Endothelial cell of umbilical vein (primary cell): ENCODE measurements around the gene RTL10. TPM values are rescaled to one million over a fixed set of nuclear protein-coding genes. Genes with fewer than 3 reads are reported as not detected.

Experiments
- BruUV-seq: library from RNA; stranded (reverse); fragments of 400-500 nt; replicated peaks from 2 replicates; lab custom pipeline; 2021; lab: Mats Ljungman, UMichigan
- CTCF ChIA-PET: fragments of 300-600, 350-600 bp; sonication (Branson Sonifier 250); formaldehyde crosslinking; loops from one replicate; lab custom pipeline; 2021; ENCODE audit warnings: antibody characterized with exemption, inconsistent platforms; lab: Charles Lee
- POLR2A ChIA-PET: fragments of 300-600, 350-600 bp; sonication (Branson Sonifier 250); formaldehyde crosslinking; loops from one replicate; lab custom pipeline; 2021; ENCODE audit warnings: antibody characterized with exemption, inconsistent platforms; lab: Charles Lee
- DNase-seq: peaks from one replicate; pipeline ENCODE4 v3.0.0-alpha.2; 2011; ENCODE audit warnings: low read depth, low spot score
- FAIRE-seq: peaks from 2 replicates; lab custom pipeline; 2011; peaks lifted over from hg19 to GRCh38; lab: Jason Lieb, UNC
- H2AFZ ChIP-seq: 2 replicates; pipeline ENCODE4 v1.6.0; 2012; ENCODE audit warnings: low read depth, low read length, control low read depth, inconsistent platforms
- H3K27ac ChIP-seq: 2 replicates; pipeline ENCODE4 v1.5.1; 2011; ENCODE audit warnings: low read depth, mild to moderate bottlenecking, control low read depth, low read length, moderate library complexity; ENCODE audit not compliant: insufficient read depth
- H3K27me3 ChIP-seq, 2 experiments: 2 replicates each; pipeline versions ENCODE4 v1.6.0 to v1.6.1; 2011; ENCODE audit warnings: low read length in 2 of 2, mixed read lengths in 1 of 2; ENCODE audit not compliant: control insufficient read depth in 2 of 2, insufficient read depth in 2 of 2
- H3K36me3 ChIP-seq, 2 experiments: 2 replicates in 1 of 2; 3 replicates in 1 of 2; pipeline ENCODE4 v1.5.1; 2011; ENCODE audit warnings: low read length in 2 of 2, mild to moderate bottlenecking in 1 of 2, moderate library complexity in 1 of 2; ENCODE audit not compliant: control insufficient read depth in 2 of 2, insufficient read depth in 2 of 2; ENCODE audit errors: extremely low read depth in 1 of 2
- H3K4me1 ChIP-seq: 3 replicates; pipeline ENCODE4 v1.5.1; 2011; ENCODE audit warnings: mild to moderate bottlenecking, low read length; ENCODE audit not compliant: control insufficient read depth, insufficient read depth; ENCODE audit errors: extremely low read depth
- H3K4me2 ChIP-seq: 2 replicates; pipeline ENCODE4 v1.6.1; 2011; ENCODE audit warnings: low read length, control low read depth, mixed read lengths; ENCODE audit not compliant: insufficient read depth
- H3K4me3 ChIP-seq, 3 experiments: fragments of 200-600 bp in 1 of 3; sonication (generic), shearing (Covaris generic) in 1 of 3; replicated peaks in 1 of 3; 2 replicates each; pipeline ENCODE4 v1.5.1; 2011 to 2016; ENCODE audit warnings: control low read depth in 3 of 3, low read length in 3 of 3, mild to moderate bottlenecking in 2 of 3, inconsistent platforms in 1 of 3, low read depth in 1 of 3, moderate library complexity in 1 of 3; ENCODE audit not compliant: insufficient read depth in 1 of 3
- H3K79me2 ChIP-seq: 2 replicates; pipeline ENCODE4 v1.6.0; 2012; ENCODE audit warnings: low read length, inconsistent platforms; ENCODE audit not compliant: control insufficient read depth, insufficient read depth
- H3K9ac ChIP-seq: replicated peaks from 2 replicates; pipeline ENCODE3; 2011; ENCODE audit warnings: low read length, control low read depth; ENCODE audit not compliant: insufficient read depth; ENCODE audit errors: extremely low read depth
- H3K9me1 ChIP-seq: replicated peaks from 3 replicates; pipeline ENCODE4 v1.6.0; 2011; ENCODE audit warnings: mild to moderate bottlenecking, low read length; ENCODE audit not compliant: control insufficient read depth, insufficient read depth; ENCODE audit errors: extremely low read depth
- H3K9me3 ChIP-seq: replicated peaks from 2 replicates; pipeline ENCODE4 v1.5.1; 2012; ENCODE audit warnings: low read length, inconsistent platforms; ENCODE audit not compliant: control insufficient read depth, insufficient read depth
- H4K20me1 ChIP-seq: replicated peaks from 2 replicates; pipeline ENCODE3; 2011; ENCODE audit warnings: mild to moderate bottlenecking, low read length; ENCODE audit not compliant: control insufficient read depth, insufficient read depth; ENCODE audit errors: extremely low read depth
- CTCF ChIP-seq, 2 donors: IDR thresholded peaks; 1 replicate in 1 of 2; 2 replicates in 1 of 2; pipeline ENCODE4 v1.5.1; 2011; ENCODE audit warnings: low read length in 2 of 2, mild to moderate bottlenecking in 2 of 2, moderate library complexity in 2 of 2, control low read depth in 1 of 2, inconsistent platforms in 1 of 2, low read depth in 1 of 2; ENCODE audit not compliant: insufficient read depth in 1 of 2; ENCODE audit errors: extremely low read depth in 1 of 2
- EZH2 ChIP-seq: IDR thresholded peaks from 2 replicates; pipeline ENCODE4 v1.6.1; 2012; ENCODE audit warnings: borderline replicate concordance, low read depth, mild to moderate bottlenecking, moderate library complexity, low read length, inconsistent platforms; ENCODE audit not compliant: severe bottlenecking
- FOS ChIP-seq: IDR thresholded peaks from 2 replicates; pipeline ENCODE4 v1.6.1; 2011; ENCODE audit warnings: mild to moderate bottlenecking, low read length, moderate library complexity, borderline replicate concordance; ENCODE audit not compliant: insufficient read depth
- GATA2 ChIP-seq: IDR thresholded peaks from 2 replicates; pipeline ENCODE4 v1.7.0; 2011; ENCODE audit warnings: low read depth, mild to moderate bottlenecking, moderate library complexity, mixed read lengths, low read length; ENCODE audit not compliant: insufficient read length, insufficient read depth
- JUN ChIP-seq: IDR thresholded peaks from 2 replicates; pipeline ENCODE4 v1.6.1; 2011; ENCODE audit warnings: borderline replicate concordance, low read depth; ENCODE audit not compliant: insufficient read length, insufficient read depth
- MYC ChIP-seq: IDR thresholded peaks from one replicate; pipeline ENCODE4 v1.6.1; 2011; ENCODE audit warnings: mild to moderate bottlenecking, low read depth, low read length
- POLR2A ChIP-seq: IDR thresholded peaks from 2 replicates; pipeline ENCODE4 v1.6.1; 2012; ENCODE audit warnings: low read depth, mild to moderate bottlenecking, control low read depth, low read length
- POLR2AphosphoS5 ChIP-seq: IDR thresholded peaks from 2 replicates; pipeline ENCODE4 v1.6.1; 2012; ENCODE audit warnings: low read depth, mild to moderate bottlenecking, control low read depth, low read length, moderate library complexity; ENCODE audit not compliant: insufficient read depth
- dilution Hi-C: fragments of 300-500 bp; cut with MboI; formaldehyde crosslinking; loops from one replicate; pipeline ENCODE4 v1.15.0; 2019; ENCODE audit warnings: low sequenced_read_pairs; ENCODE audit not compliant: extremely low pct_ligation_motif_present
- intact Hi-C: fragments of 100-400 bp; cut with micrococcal nuclease; formaldehyde crosslinking; loops from one replicate; pipeline ENCODE4 v1.10.0; 2022
- polyA plus RNA-seq, 4 experiments: library from polyadenylated mRNA; depleted of rRNA in 3 of 4; stranded (reverse) in 3 of 4; unstranded in 1 of 4; fragments of >200 nt; gene quantifications; 2 replicates each; pipeline versions ENCODE4 v1.2.1 to v1.2.3, GENCODE V29; 2011 to 2012; ENCODE audit warnings: missing spikeins in 1 of 4
- total RNA-seq: library from RNA; stranded (reverse); gene quantifications from 2 replicates; pipeline ENCODE4 v1.2.3, GENCODE V29; 2021
- TF ChIP-seq, protein P1 (sequence below): IDR thresholded peaks from 2 replicates; pipeline ENCODE4 v1.6.1; 2011; ENCODE audit not compliant: insufficient read depth, insufficient read length

The RTL10 gene
- total and polyA plus RNA-seq, 2 donors (not counting 3 experiments of a cell fraction or from before 2014, with no cell fraction given): 31.9 to 40.8 TPM

GRCh38 chr22:19890502-19891316 lies 36.0 kb upstream of the RTL10 start:
- peaks cover 0 to 9% of the 10 kb centered on the region in 2 experiments for H3K36me3 ChIP-seq
- H2AFZ ChIP-seq: no peak overlapping the region
- H3K79me2 ChIP-seq: peaks cover 3% of the 10 kb centered on the region
- dilution Hi-C loops (no loop called here), intact Hi-C loops (loop anchor here (1.0 kb wide), 3 partner anchors 9 to 36 kb away; partner anchors contain the start of genes GNB1L and RTL10)
- no peak for TF ChIP-seq GATA2
- TF ChIP-seq POLR2A: no peak
- no peak for TF ChIP-seq EZH2
- no peak for TF ChIP-seq POLR2AphosphoS5
- TF ChIP-seq MYC: no peak
- TF ChIP-seq CTCF (IDR thresholded peaks at IDR 0.05; ENCODE audit: extremely low read depth in 1 of 2, insufficient read depth in 1 of 2, low read depth in 1 of 2, low read length in 2 of 2): no peak
- no peak for TF ChIP-seq FOS
- TF ChIP-seq, protein P1, sequence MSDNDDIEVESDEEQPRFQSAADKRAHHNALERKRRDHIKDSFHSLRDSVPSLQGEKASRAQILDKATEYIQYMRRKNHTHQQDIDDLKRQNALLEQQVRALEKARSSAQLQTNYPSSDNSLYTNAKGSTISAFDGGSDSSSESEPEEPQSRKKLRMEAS: no peak
- TF ChIP-seq JUN: no peak
- no TSS peak for BruUV-seq
- CTCF ChIA-PET: interaction anchor here (0.8 to 3.6 kb wide), 8 partner anchors 10 to 167 kb away, joined by 3 to 33 read pairs (median 6); partner anchors contain the start of gene GP1BB
- H3K4me3 ChIP-seq: no peak overlapping the region
- FAIRE-seq (peak; percentile 53), DNase-seq (peak; percentile 61)
- peak overlapping the region; percentile 26 for H3K4me2 ChIP-seq
- peaks cover 77% of the 10 kb centered on the region for H3K4me1 ChIP-seq
- peak overlapping the region; percentile 46 for H3K9ac ChIP-seq
- H3K27ac ChIP-seq: peak overlapping the region; percentile 83
- no peaks in the 10 kb centered on the region for H3K9me1 ChIP-seq
- H4K20me1 ChIP-seq: no peaks in the 10 kb centered on the region
- H3K27me3 ChIP-seq: no peaks in the 10 kb centered on the region
- POLR2A ChIA-PET: interaction anchor here (1.1 to 1.3 kb wide), 3 partner anchors 9 to 37 kb away, joined by 4 to 6 read pairs (median 4); no protein-coding TSS in a partner anchor
- H3K9me3 ChIP-seq: no peaks in the 10 kb centered on the region
